NCI-H2107 (cell line): ENCODE measurements around the gene CERS1.

ENCODE experiments used
- DNase-seq: peaks from one replicate; lab custom pipeline; 2025; lab: John Stamatoyannopoulos, UW

CERS1 gene

GRCh38 chr19:18898607-18899408 is 2.9 kb upstream of the CERS1 start:
- DNase-seq: no peak

DNA sequence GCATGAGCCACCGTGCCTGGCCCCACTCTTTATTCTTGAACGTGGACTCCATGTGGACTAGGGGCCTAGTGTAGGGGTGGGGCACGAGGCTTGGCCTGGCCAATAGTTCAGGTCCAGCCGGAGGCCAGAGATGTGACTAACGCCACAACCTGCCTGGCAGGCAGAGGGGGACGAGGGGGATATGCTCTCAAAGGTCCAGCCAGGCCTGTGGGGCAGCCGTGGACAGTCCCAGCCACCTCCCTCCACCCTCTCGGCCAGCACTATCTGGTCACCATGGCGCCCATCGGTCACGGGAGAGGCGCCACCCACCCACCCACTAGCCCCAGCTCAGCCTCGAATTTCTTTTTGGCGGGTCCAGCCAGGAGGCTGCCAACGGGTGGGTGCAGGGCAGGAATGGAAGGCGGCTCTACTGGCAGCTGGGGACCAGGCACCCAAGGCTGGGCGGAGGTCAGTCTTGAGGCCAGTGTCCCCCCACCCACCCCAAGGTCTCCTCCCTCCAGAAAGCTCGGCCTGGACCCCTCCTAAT is 2.2 kb upstream of the CERS1 start:
- no peak for DNase-seq

DNA sequence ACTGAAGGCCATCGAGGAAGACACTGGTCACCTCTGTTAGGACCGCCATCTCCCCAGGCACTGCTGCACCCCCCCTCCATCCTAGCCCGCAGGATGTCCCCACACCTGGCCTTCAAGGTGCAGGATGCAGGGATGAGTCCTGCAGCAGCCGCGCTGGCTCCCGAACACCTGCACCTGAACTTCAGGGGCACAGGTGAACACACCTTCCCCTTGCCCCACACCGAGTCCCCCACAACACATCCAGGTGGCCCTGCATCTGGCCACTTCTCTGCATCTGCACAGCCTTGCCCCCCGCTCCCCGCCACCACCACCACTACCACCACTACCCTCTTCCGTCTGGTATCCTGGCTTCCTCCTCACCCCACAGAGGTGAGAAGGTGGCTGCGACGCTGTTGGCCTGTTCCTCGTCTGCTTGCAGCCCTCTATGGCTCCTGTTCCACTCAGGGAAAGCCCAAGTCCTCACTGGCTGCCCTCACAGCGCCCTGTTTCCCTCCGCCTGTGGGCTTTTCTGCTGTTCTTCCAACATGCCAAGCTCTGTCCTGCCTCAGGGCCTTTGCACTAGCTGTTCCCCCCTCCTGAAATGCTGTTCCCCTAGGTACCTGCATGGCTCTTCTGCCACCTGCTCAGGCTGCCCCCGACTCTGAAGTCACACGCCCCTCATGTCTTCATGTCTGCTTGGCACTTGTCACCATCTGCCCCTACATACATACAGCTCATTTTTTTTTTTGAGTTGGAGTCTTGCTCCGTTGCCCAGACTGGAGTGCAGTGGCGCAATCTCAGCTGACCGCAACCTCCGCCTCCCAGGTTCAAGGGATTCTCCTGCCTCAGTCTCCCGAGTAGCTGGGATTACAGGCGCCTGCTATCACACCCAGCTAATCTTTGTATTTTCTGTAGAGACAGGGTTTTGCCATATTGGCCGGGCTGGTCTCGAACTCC is 1.4 kb upstream of the CERS1 start:
- DNase-seq: no peak

GRCh38 chr19:18896421-18896841 is 473 bp upstream of the CERS1 start:
- DNase-seq: no peak

GRCh38 chr19:18895038-18895823 is 727 bp downstream of the CERS1 start:
- no peak for DNase-seq

DNA sequence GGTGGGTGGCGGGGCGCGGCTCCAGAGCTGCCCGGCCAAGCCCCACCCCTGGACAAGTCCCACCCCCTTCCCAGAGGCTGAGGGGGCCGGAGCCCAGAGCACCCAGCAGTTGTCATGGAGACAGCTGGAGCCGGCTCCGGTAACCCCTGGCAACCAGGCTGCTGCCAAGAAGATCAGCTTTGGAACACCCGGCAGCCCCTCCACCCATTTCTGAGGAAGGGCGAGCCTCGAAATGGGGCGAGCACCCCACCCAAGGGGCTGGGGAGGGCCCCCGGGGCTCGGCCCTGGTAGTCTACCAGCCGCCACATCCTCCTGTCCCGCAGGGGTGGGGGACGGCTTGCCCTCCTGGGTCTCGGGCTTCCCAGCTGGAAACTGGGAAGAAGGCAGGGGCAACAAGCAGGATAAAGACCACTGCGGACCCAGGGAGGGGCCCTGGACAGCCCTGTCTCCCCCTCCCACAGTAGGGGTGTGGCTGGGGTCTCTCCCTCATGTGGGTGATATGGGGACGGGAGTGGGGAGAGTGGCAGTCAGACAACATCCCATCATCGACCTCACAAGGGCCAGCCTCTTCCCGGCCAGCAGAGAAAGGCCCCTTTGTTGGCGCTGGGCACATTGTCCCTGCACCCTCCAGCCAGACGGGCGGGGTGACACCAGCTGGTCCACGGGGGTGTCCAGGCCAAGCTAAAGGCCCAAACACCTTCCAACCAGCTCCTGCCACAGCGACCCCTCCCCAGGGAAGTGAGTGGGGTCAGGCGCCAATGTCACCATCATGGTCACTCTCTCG is 1.5 kb downstream of the CERS1 start:
- no peak for DNase-seq

- DNase-seq: no peak
These were observed 2.2 kb downstream of the CERS1 start for GRCh38 chr19:18893587-18894253.

DNA sequence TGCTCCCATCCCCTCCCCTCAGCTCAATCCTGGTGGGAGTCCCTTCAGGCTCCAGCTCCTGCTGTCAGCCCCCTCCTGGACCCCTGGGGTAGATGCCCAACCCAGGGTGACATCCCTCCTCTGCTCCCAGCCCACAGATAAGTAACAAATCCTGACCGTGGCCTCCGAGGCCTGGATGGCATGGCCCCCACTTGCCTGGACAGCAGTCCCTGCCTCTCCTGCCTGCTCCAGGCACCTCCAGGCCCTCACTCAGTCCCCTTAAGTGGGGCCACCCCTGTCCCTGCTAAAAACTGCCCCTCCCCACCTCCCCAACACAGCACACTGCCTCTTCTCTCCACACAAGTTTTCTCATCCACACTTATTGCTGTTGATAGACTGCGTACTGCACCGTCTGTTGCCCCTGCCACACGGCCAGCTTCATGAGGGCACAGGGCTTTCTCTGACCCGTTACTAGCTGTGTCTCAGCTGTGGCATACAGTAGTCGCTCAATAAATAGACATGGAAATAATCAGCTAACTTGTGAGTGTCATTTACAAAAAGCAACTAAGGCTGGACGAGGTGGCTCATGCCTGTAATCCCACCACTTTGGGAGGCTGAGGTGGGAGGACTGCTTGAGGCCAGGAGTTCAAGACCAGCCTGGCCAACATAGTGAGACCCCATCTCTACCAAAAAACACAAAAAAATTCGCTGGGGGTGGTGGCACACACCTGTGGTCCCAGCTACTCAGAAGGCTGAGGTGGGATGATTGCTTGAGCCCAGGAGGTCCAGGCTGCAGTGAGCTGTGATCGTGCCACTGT is 5.8 kb downstream of the CERS1 start:
- no peak for DNase-seq

- no peak for DNase-seq
These were observed 9.0 kb downstream of the CERS1 start for GRCh38 chr19:18886972-18887371.

- no peak for DNase-seq
These were observed 12.2 kb downstream of the CERS1 start for GRCh38 chr19:18883526-18884304.

GRCh38 chr19:18881491-18881890 is 14.5 kb downstream of the CERS1 start:
- no peak for DNase-seq

DNA sequence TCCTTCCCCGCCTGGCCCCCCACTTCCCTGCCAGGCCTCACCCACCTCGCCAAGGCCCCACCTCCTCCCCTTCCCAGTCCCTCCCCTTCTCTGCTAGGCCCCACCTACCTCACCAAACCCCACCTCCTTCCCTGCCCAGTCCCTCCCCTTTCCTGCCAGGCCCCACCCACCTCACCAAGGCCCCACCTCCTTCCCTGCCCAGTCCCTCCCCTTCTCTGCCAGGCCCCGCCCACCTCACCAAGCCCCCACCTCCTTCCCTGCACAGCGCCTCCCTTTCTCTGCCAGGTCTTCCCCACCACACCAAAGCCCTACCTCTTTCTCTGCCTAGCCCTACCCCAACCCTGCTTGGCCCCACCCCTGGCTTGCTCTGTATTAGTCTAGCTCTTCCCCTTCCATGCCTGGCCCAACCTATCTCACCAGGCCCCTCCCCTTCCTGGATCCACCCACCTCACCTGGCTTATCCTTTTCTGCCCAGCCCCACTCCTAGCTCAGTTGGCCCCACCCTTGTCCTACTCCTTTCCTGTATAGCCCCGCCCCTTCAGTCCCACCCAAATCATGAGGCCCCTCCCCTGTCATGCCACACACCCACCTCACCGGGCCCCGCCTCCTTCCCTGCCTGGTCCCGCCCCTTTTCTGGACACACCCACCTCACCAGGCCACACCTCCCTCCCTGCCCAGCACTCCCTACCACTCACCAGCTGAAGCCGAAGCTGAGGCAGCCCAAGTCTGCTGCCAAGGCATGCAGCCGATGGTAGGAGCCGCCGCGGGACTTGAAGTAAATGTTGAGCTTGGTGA is 16.2 kb downstream of the CERS1 start:
- no peak for DNase-seq

DNA sequence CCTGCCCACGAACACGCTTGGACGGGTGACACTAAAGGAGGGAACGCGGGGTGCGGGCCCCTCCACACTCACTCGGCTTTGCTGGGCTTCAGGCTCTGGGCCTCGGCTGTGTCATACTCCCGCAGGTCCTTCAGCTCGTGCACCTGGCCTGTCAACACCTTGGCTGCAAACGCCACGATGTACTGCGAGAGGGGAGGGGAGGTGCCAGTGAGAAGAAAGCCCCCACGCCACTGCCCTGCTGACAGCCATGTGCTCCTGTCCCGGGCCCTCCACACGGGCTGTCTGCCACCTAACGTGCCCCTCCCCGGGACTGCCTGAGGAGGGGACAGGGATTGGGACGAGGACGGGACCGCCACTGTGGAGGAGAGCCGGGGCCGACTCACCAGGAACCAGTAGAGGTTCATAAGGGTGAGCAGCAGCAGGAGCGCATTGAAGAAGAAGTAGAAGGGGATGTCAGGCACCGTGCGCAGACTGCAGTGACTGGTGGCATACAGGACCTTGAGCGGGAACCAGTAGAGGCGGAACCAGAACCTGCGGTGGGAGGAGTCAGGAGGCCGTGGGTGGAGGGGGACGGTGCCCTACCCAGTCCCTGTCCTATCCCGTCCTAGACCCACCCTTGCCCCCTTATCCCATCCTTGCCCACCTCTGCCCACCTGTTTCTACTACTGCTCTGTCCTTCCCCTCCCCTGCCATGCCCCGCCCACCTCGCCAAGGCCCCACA is 16.9 kb downstream of the CERS1 start:
- DNase-seq: no peak

- DNase-seq: no peak
These were observed 17.7 kb downstream of the CERS1 start for GRCh38 chr19:18878058-18878797.

DNA sequence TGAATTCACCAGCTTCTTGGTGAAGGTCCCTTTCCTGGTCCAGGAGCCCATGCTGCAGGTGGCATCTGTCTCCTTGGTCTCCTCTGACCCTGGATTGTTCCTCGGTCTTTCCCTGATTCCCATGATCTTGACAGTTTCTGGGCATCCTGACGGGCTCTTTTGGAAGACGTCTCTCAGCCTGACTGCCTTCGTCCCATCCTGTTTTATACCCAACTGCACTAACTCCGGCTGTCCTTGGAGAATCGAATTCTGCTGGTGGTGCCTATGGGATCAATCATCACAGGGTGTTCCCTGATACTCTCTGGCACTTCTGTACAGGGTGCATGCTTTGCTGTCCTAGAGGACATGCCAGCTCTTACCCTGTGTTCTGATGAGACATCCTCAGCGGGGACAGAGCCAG is 19.1 kb downstream of the CERS1 start:
- DNase-seq: no peak

DNA sequence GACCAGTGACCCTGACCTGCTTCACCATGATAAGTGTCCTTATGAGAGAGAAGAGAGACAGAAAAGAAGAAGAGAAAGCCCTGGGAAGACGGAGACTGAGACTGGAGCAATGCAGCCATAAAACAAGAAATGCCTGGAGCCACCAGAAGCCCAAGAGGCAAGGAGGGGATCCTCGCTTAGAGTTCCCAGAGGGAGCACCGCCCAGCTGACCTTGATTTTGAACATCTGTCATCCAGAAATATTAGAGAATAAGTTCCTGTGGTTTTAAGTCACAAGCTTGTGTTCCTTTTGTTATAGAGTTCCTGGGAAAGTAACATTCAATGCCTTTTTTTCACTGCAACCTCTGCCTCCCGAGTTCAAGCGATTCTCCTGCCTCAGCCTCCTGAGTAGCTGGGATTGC is 20.2 kb downstream of the CERS1 start:
- no peak for DNase-seq

DNA sequence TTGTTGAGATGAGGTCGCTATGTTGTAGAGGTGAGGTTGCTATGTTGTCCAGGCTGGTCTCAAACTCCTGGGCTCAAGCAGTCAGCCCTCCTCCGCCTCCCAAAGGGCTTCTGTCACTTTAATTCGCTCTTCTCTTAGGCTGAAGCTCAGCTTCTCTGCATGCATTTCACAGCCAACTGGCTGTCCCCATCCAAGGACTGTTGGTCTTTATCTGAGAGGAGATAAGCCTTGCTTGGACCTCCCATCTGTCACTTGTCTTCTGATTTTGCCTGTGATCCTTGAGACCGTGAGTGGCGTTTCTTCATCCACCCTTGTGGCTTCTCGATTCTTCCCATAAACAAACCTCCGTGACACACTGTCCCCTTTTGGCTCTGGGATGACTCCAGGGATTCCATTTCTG is 24.4 kb downstream of the CERS1 start:
- DNase-seq: no peak
